Epithelial cell of esophagus (primary cell): Measurements from ENCODE around the gene COPS4.
A peak's percentile ranks its signal among the peaks of the same experiment; 100 is the strongest.
"Not testable (repeated sequence)": the region's sequence is repeated elsewhere in the genome, so short reads cannot be mapped to it uniquely, and the experiment has no call there.

Experiments
- DNase-seq: peaks from one replicate; pipeline ENCODE4 v3.0.0; 2010; ENCODE audit warnings: low read depth
- H3K4me3 ChIP-seq: 2 replicates; pipeline ENCODE4 v1.5.1; 2011; ENCODE audit warnings: mild to moderate bottlenecking, low read length, control low read depth
- TF ChIP-seq, protein P1 (sequence below): IDR thresholded peaks from 2 replicates; pipeline ENCODE4 v1.5.1; 2011; ENCODE audit warnings: low read depth, mild to moderate bottlenecking, low read length, control low read depth, inconsistent platforms; ENCODE audit not compliant: insufficient read depth; ENCODE audit errors: missing control alignments

COPS4 gene

DNA sequence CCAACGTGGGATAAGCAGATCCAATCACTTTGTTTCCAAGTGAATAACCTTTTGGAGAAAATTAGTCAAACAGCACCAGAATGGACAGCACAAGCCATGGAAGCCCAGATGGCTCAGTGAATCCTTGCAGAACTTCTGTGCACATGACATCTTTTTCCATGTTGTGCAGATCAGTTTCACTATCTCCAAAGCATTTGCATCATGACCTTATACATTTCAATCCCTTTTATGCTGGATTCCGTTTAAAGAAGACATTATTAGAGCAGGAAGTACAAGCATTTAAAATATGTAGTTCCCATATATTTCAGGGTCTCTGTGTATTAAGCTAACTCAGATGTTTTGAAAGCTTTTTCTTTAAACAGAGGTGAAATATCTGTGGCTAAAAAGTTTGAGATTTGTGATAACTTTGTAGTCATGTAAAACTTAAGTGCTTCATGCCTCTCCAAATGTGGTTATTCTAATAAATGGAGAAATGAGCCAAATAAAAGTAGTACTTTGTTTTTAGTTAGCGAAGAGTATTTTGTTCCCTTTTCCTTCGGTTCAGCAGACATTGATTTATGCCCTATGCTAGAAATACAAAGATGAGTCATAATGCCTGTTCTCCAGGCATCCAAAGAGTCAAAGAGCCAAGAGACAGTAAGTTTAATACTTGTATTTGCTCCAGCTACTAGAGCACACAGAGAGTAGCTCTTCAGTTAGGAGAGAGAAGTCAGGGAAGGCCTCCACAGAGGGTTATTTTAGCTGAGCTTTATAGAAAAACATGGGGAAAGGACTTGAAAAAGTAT is 40.5 kb downstream of the COPS4 start:
- no peak overlapping the region for H3K4me3 ChIP-seq
- DNase-seq: no peak
- TF ChIP-seq, protein P1, sequence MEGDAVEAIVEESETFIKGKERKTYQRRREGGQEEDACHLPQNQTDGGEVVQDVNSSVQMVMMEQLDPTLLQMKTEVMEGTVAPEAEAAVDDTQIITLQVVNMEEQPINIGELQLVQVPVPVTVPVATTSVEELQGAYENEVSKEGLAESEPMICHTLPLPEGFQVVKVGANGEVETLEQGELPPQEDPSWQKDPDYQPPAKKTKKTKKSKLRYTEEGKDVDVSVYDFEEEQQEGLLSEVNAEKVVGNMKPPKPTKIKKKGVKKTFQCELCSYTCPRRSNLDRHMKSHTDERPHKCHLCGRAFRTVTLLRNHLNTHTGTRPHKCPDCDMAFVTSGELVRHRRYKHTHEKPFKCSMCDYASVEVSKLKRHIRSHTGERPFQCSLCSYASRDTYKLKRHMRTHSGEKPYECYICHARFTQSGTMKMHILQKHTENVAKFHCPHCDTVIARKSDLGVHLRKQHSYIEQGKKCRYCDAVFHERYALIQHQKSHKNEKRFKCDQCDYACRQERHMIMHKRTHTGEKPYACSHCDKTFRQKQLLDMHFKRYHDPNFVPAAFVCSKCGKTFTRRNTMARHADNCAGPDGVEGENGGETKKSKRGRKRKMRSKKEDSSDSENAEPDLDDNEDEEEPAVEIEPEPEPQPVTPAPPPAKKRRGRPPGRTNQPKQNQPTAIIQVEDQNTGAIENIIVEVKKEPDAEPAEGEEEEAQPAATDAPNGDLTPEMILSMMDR: no peak

DNA sequence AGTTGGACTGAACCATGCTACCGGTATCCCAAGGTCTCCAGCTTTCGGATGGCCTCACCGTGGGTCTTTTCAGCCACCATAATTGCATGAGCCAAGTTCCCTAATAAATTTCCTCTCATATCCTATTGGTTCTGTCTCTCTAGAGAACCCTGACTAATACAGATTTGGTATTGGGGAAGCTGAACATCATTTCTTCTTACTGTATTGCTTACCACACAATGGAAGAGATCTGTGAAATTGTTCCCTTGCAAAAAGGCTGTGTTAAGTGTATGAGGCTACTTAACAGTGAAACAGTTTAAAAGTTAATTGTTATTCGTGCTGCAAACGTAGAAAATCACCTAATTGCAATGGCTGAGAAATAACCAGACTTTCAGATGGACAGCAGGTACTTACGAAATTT is 45.6 kb downstream of the COPS4 start:
- no peak overlapping the region for H3K4me3 ChIP-seq
- TF ChIP-seq, protein P1: no peak
- no peak for DNase-seq

DNA sequence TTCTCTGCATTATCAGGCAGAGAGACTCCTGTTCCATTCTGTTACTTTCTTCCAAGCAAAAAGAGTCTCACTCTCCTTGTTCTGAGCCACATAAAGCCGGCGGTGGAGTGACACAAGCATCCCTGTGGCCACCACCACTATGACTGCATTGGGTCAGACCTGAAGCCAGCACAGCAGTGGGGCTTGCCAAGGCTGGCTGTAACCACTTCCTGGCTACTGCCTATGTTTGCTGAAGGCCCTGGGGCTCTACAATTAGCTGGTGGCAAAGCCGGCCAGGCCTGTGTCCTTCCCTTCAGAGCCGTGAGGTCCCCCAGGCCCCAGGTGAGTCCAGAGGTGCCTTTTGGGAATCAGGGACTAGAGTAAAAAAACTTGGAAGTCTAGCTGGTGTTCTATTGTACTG is 47.8 kb downstream of the COPS4 start:
- H3K4me3 ChIP-seq: no peak overlapping the region
- TF ChIP-seq, protein P1: no peak
- peak; percentile 18 for DNase-seq

DNA sequence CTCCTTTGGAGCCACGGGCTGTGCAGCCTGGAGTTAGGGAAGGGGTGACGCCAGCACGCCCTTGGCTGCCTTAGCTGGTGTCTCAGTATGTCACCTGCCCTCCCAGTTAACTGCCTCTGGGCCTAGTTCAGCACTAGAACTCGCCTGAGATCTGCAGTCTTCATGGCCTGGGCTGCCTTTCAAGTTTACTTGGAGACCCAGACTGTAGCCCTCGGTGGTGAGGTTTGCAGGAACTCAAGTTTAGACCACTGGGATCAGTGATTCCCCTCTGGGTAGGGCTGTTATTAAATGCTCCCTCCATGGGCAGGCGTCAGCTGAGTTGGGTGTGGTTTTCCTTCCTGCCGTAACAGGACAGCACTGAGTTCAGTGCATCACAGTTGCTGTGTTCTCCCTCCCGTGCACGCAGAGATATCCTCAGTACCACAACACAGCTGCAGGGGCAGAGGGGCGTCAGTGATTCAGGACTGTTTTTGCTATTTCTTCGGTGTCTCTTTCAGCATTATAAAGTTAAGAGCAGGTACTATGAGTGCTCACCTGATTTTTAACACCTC is 49.0 kb downstream of the COPS4 start:
- H3K4me3 ChIP-seq: no peak overlapping the region
- no peak for DNase-seq
- TF ChIP-seq, protein P1: no peak

DNA sequence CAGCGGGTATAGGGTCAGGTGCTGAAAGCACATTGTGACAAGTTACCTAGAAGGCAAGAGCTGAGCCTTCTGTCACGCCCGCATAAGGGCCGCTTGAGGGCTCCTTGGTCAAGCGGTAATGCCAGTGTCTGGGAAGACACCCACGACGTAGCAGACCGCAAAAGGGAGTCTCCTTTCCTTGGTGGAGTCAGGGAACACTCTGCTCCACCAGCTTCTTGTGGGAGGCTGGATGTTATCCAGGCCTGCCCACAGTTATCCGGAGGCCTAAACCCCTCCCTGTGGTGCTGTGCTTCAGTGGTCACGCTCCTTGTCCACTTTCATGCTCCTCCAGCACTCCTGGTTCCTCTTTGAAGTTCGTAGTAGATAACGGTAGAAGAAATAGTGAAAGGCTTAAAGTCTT is 50.0 kb downstream of the COPS4 start:
- H3K4me3 ChIP-seq, DNase-seq: not testable (repeated sequence)

DNA sequence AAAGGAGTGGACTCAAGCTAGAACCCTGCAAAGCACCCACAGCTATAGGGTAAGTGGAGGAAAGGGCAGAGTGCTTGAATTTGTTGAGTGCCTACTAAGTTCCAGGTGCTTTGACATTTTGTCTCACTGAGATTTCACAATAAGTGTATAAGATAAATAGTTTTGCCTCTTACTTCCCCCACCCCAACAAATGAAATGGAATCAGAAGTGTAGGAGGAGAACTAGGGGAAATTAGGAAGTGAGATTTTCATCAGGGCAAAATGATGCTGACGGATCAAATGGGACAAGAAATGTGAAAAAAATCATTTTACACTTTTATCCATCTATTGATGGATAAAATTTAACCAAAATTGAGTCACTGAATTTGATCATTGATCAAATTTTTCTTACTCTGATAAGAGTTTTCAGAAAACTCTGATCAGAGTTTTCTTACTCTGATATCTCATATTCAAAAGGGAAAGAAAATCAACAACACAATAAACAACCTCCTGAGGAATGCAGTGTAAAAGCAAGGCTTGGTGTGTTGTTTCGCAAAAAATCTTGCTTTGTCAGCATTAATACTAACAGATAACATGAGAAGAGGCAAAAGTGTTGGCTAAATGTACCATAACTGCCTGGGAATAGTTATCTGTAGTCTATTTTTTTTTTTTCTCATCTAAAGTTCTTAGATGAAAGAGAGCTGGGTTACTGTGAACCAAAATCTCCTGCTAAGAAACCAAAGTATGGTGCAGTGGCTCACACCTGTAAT is 54.6 kb downstream of the COPS4 start:
- no peak for DNase-seq
- H3K4me3 ChIP-seq: no peak overlapping the region
- TF ChIP-seq, protein P1: no peak

DNA sequence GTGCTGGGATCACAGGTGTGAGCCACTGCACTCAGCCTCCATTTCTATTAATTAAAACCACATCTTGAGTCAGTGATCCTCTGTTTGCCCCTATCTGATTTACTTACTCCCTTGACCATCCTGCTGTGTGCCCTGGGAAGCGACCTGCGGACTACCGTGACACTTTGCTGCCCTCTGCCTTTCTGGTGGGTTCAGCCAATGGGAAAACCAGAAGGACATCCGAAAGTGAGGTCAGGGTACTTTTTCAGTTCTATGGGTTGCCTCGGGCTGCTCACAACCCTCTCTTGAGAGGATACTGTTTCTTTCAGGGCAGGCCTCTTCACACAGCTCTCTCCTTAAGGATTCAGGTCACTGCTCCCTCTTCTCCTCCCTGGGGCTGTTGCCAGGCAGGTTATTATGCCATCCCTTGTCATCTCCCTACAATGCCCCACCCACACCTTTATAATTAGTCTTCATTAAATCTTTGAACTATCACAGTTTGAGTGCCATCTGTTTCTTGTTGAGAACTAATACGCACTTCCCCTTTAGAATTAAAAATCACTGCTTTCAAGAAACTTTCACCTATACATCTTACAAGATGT is 58.2 kb downstream of the COPS4 start:
- peak; percentile 72 for DNase-seq
- no peak overlapping the region for H3K4me3 ChIP-seq
- TF ChIP-seq, protein P1: no peak
